ENCODE data around the gene C10orf53. TPM values are rescaled to one million over a fixed set of nuclear protein-coding genes. Genes with fewer than 3 reads are reported as not detected.

Gene C10orf53, protein sequence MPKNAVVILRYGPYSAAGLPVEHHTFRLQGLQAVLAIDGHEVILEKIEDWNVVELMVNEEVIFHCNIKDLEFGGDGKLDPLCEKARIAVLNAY
- polyA plus RNA-seq (2011; rRNA removed) (not detected in 2 replicates), polyA plus RNA-seq (2017; fragmentation: RNase III; extraction: RNeasy Plus Mini Kit Qiagen cat#74134 plus additional on column Dnase treatment) (not detected in 3 replicates), polyA minus RNA-seq (2011; rRNA and poly(A)+ RNA removed) (not detected in 2 replicates)
- not detected in 2 replicates for polyA plus RNA-seq (2012; cell fraction: cytosol; rRNA removed)
- not detected in 2 replicates for polyA plus RNA-seq (2012; cell fraction: nucleus; rRNA removed)

DNA sequence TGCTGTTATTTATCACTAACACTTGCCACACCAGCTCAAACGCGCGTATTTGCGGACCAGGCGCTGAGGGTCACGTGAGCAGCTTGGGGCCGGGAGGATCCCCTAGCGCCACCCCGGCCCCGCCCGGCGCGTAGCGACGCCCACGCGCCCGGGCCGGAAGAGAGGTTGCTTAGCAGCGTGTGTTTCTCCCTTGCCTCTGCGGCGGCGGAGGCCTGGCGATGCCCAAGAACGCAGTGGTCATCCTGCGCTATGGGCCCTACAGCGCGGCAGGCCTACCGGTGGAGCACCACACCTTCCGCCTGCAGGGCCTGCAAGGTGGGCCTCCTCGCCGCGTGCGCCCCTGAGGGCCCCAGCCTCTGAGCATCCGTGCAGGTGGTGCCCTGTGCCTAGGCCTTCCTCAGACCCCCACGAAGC, at the start of gene C10orf53:
Gene C10orf53 (plus strand): TSS at position 172 of the 414 bp plus-strand sequence. CDS start 47 bp downstream, at position 219.
- no peak for TF ChIP-seq HOXB5 (CRISPR knock-in tag; IDR thresholded peaks at IDR 0.05)
- TF ChIP-seq EHF (CRISPR knock-in tag; IDR thresholded peaks at IDR 0.05) = no peak
- TF ChIP-seq, protein P1, sequence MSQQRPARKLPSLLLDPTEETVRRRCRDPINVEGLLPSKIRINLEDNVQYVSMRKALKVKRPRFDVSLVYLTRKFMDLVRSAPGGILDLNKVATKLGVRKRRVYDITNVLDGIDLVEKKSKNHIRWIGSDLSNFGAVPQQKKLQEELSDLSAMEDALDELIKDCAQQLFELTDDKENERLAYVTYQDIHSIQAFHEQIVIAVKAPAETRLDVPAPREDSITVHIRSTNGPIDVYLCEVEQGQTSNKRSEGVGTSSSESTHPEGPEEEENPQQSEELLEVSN (IDR thresholded peaks at IDR 0.05; ENCODE audit: borderline replicate concordance, low read depth) = no peak
- TF ChIP-seq RFX5 (IDR thresholded peaks at IDR 0.05) = no peak
- no peak for TF ChIP-seq EHMT2 (IDR thresholded peaks at IDR 0.05; ENCODE audit: low read depth)
- no peak for TF ChIP-seq HMGXB4 (CRISPR knock-in tag; IDR thresholded peaks at IDR 0.05; ENCODE audit: borderline replicate concordance)
- TF ChIP-seq HEYL (CRISPR knock-in tag; IDR thresholded peaks at IDR 0.05) = no peak
- no peak for TF ChIP-seq REST (IDR thresholded peaks at IDR 0.05)
- no peak for TF ChIP-seq ESRRA (IDR thresholded peaks at IDR 0.05; ENCODE audit: borderline replicate concordance, low read length)
- TF ChIP-seq TP53 (CRISPR knock-in tag; IDR thresholded peaks at IDR 0.05) = no peak
- no peak for TF ChIP-seq CBX2 (IDR thresholded peaks at IDR 0.05; ENCODE audit: borderline replicate concordance, low read depth)
- TF ChIP-seq FOSB (CRISPR knock-in tag; IDR thresholded peaks at IDR 0.05) = no peak
- no peak for TF ChIP-seq SMC3 (IDR thresholded peaks at IDR 0.05)
- TF ChIP-seq ZSCAN20 (CRISPR knock-in tag; IDR thresholded peaks at IDR 0.05) = no peak
- TF ChIP-seq GATA3 (IDR thresholded peaks at IDR 0.05; ENCODE audit: borderline replicate concordance) = no peak
- no peak for TF ChIP-seq FOXS1 (CRISPR knock-in tag; IDR thresholded peaks at IDR 0.05)
- Histone ChIP-seq H3K4me3 (no peak within 1 kb of the TSS), H3K4me2 (no peak within 1 kb of the TSS), H3K27ac (no peak within 1 kb of the TSS), H3K9me3 (peaks cover 6% of the 10 kb centered on the region; the same call in 2 of the 3 replicates), H3K4me1 (no peaks in the 10 kb centered on the region)
- 58% methylated on average over 24 of the region's 36 CpGs for WGBS (ENCODE audit: missing lambda C conversion rate)
- FAIRE-seq (no peak), DNase-seq (ENCODE audit: low read depth in 1 of 2, low spot score in 1 of 2) (no peak), ATAC-seq (no peak)
- ChIA-PET CTCF (no interaction called here), POLR2A (no interaction called here)

- TF ChIP-seq HOXB13 (CRISPR knock-in tag; IDR thresholded peaks at IDR 0.05; ENCODE audit: low read depth) = no peak
- no peak for TF ChIP-seq JUNB (IDR thresholded peaks at IDR 0.05)
- TF ChIP-seq NFE2L2 (conservative IDR thresholded peaks at IDR 0.05; ENCODE audit: low read length) = no peak
- TF ChIP-seq RCOR1 (IDR thresholded peaks at IDR 0.05; ENCODE audit: low read depth, low read length) = no peak
- TF ChIP-seq EP300 (IDR thresholded peaks at IDR 0.05) = no peak
- no peak for TF ChIP-seq FOXS1 (CRISPR knock-in tag; IDR thresholded peaks at IDR 0.05)
- no peak for TF ChIP-seq BHLHE40 (IDR thresholded peaks at IDR 0.05; ENCODE audit: low read depth, low read length)
- no peak for TF ChIP-seq HOXA7 (CRISPR knock-in tag; IDR thresholded peaks at IDR 0.05)
- no peak for TF ChIP-seq SREBF2 (IDR thresholded peaks at IDR 0.05)
- no peak for TF ChIP-seq ESRRA (IDR thresholded peaks at IDR 0.05; ENCODE audit: borderline replicate concordance, low read length)
- no peak for TF ChIP-seq PBX3 (IDR thresholded peaks at IDR 0.05)
- no peak for TF ChIP-seq EHMT2 (IDR thresholded peaks at IDR 0.05; ENCODE audit: low read depth)
- no peak for TF ChIP-seq MYC (IDR thresholded peaks at IDR 0.05; ENCODE audit: borderline replicate concordance, low read length)
- WGBS (ENCODE audit: missing lambda C conversion rate) = 58% methylated on average over 6 of the region's 6 CpGs
- no peak overlapping the region for H3K4me2 ChIP-seq
- no peaks in the 10 kb centered on the region for H3K4me1 ChIP-seq
- ATAC-seq = no peak
- ChIA-PET POLR2A (no interaction called here), CTCF (no interaction called here)
- DNase-seq (ENCODE audit: low read depth in 1 of 2, low spot score in 1 of 2) = no peak
- no peak for FAIRE-seq
- no peaks in the 10 kb centered on the region for H3K9me3 ChIP-seq
- H3K27ac ChIP-seq = no peak overlapping the region
- no peak overlapping the region for H3K4me3 ChIP-seq
These were observed 47.5 kb upstream of the C10orf53 start for GRCh38 chr10:49631975-49632374.

Measured in A549 (cell line).